HG03565 (cell line): ENCODE results near the gene OGFOD1.

Experiments used
- ATAC-seq: cut with Tn5 transposase; IDR thresholded peaks from one replicate; pipeline ENCODE4 v1.9.1; 2021; ENCODE audit warnings: mild to moderate bottlenecking, moderate library complexity; ENCODE audit not compliant: unreplicated experiment

OGFOD1 gene

GRCh38 chr16:56426585-56426984 lies 24.8 kb upstream of the OGFOD1 start:
- ATAC-seq: no peak

GRCh38 chr16:56428091-56428490 lies 23.3 kb upstream of the OGFOD1 start:
- no peak for ATAC-seq

- no peak for ATAC-seq
Observed at GRCh38 chr16:56436258-56436657, 15.1 kb upstream of the OGFOD1 start.

- no peak for ATAC-seq
Observed at GRCh38 chr16:56438038-56438437, 13.3 kb upstream of the OGFOD1 start.

GRCh38 chr16:56447286-56447685 lies 4.1 kb upstream of the OGFOD1 start:
- ATAC-seq: no peak

- no peak for ATAC-seq
Observed at GRCh38 chr16:56448005-56448404, 3.3 kb upstream of the OGFOD1 start.

- peak; percentile 19 for ATAC-seq
Observed at GRCh38 chr16:56450275-56450985, 924 bp upstream of the OGFOD1 start.

- ATAC-seq: peak; percentile 14
Observed at GRCh38 chr16:56451753-56452689, 667 bp downstream of the OGFOD1 start.

GRCh38 chr16:56457927-56458470 lies 6.6 kb downstream of the OGFOD1 start:
- no peak for ATAC-seq

- no peak for ATAC-seq
Observed at GRCh38 chr16:56460101-56460500, 8.7 kb downstream of the OGFOD1 start.

- ATAC-seq: no peak
Observed at GRCh38 chr16:56462064-56462796, 10.9 kb downstream of the OGFOD1 start.

GRCh38 chr16:56463153-56463552 lies 11.8 kb downstream of the OGFOD1 start:
- no peak for ATAC-seq

- ATAC-seq: no peak
Observed at GRCh38 chr16:56466344-56466743, 15.0 kb downstream of the OGFOD1 start.

GRCh38 chr16:56468800-56469199 lies 17.4 kb downstream of the OGFOD1 start:
- no peak for ATAC-seq

GRCh38 chr16:56469748-56470147 lies 18.4 kb downstream of the OGFOD1 start:
- ATAC-seq: no peak

- no peak for ATAC-seq
Observed at GRCh38 chr16:56470232-56470631, 18.9 kb downstream of the OGFOD1 start.

- no peak for ATAC-seq
Observed at GRCh38 chr16:56470666-56471065, 19.3 kb downstream of the OGFOD1 start.

GRCh38 chr16:56475201-56475600 lies 23.8 kb downstream of the OGFOD1 start:
- no peak for ATAC-seq

GRCh38 chr16:56477096-56477878 lies 25.9 kb downstream of the OGFOD1 start:
- ATAC-seq: no peak
